Body of pancreas (tissue), 4 donors: ENCODE results near the gene ERC1. TPM values are rescaled to one million over a fixed set of nuclear protein-coding genes. Genes with fewer than 3 reads are reported as not detected.

Experiments used
- ATAC-seq: fragments of 150-250 bp; one replicate; pipeline ENCODE4 v1.9.1; 2016
- DNase-seq, 4 donors: peaks; one replicate each; pipeline ENCODE4 v3.0.0-alpha.2; 2019
- H3K27ac ChIP-seq, 4 donors: fragments of 200-600 bp; sonication (generic); 1 replicate in 3 of 4; 2 replicates in 1 of 4; pipeline versions ENCODE4 v1.5.1 to v1.6.1; 2016 to 2019; ENCODE audit warnings: mild to moderate bottlenecking in 1 of 4, mixed read lengths in 1 of 4, moderate library complexity in 1 of 4
- H3K27me3 ChIP-seq, 2 donors: fragments of 200-600 bp; sonication (generic); one replicate each; pipeline ENCODE4 v1.6.0; 2016; ENCODE audit warnings: mild to moderate bottlenecking in 1 of 2
- H3K36me3 ChIP-seq, 2 donors: fragments of 200-600 bp; sonication (generic); replicated peaks in 1 of 2; 2 replicates each; pipeline ENCODE4 v1.5.1; 2016; ENCODE audit warnings: low read depth in 2 of 2; ENCODE audit not compliant: insufficient read depth in 1 of 2
- H3K4me1 ChIP-seq: fragments of 200-600 bp; sonication (generic); one replicate; pipeline ENCODE4 v1.6.0; 2016
- H3K4me3 ChIP-seq, 2 donors: fragments of 200-600 bp; sonication (generic); 1 replicate in 1 of 2; 2 replicates in 1 of 2; pipeline ENCODE4 v1.5.1; 2016 to 2019
- H3K9me3 ChIP-seq, 3 donors: fragments of 200-600 bp; sonication (generic); 1 replicate in 2 of 3; 2 replicates in 1 of 3; pipeline ENCODE4 v1.5.1; 2016
- CTCF ChIP-seq, 7 experiments: fragments of 450-650 bp in 4 of 7; fragments of 200-600 bp in 3 of 7; sonication (generic) in 3 of 7; IDR thresholded peaks; one replicate each; pipeline ENCODE4 v1.5.1; 2016 to 2019; ENCODE audit warnings: antibody characterized with exemption in 7 of 7
- POLR2A ChIP-seq, 3 donors: fragments of 450-650 bp; IDR thresholded peaks; one replicate each; pipeline ENCODE4 v1.6.1; 2016; ENCODE audit warnings: antibody characterized with exemption in 3 of 3, mild to moderate bottlenecking in 2 of 3
- WGBS, 2 donors: methylation state at CpG; one replicate each; pipeline ENCODE4 v1.1.5; 2017; 5-methylcytosine and 5-hydroxymethylcytosine counted together
- intact Hi-C: fragments of 100-400 bp; cut with DNase I; formaldehyde crosslinking; loops from one replicate; pipeline ENCODE4 v1.15.1; 2023
- total RNA-seq, 2 donors: library from RNA; depleted of rRNA; stranded (reverse); fragments of >200 nt; gene quantifications; one replicate each; pipeline ENCODE4 v1.1.0, GENCODE V29; 2016

ERC1 gene
- total RNA-seq, 2 donors from 2014 or later = 20.8 to 29.0 TPM

GRCh38 chr12:1171657-1172408, 180.8 kb downstream of the ERC1 start:
- Histone ChIP-seq H3K36me3 (no peaks in the 10 kb centered on the region), H3K4me3 (no peak overlapping the region), H3K27me3 (no peaks in the 10 kb centered on the region), H3K4me1 (no peaks in the 10 kb centered on the region), H3K9me3 (no peaks in the 10 kb centered on the region), H3K27ac (no peak overlapping the region)
- intact Hi-C loops = no loop called here
- TF ChIP-seq POLR2A (IDR thresholded peaks at IDR 0.05) (no peak), CTCF (IDR thresholded peaks at IDR 0.05) (no peak)
- DNase-seq (no peak), ATAC-seq (no peak)
- 82 to 84% methylated on average over 6 of the region's 6 CpGs for WGBS, 2 donors

GRCh38 chr12:1173781-1174617, 183.0 kb downstream of the ERC1 start:
- 59 to 72% methylated on average over 8 of the region's 8 CpGs for WGBS, 2 donors
- Histone ChIP-seq H3K36me3 (no peaks in the 10 kb centered on the region), H3K4me3 (no peak overlapping the region), H3K9me3 (no peaks in the 10 kb centered on the region), H3K4me1 (no peaks in the 10 kb centered on the region), H3K27me3 (no peaks in the 10 kb centered on the region), H3K27ac (no peak overlapping the region)
- intact Hi-C loops = no loop called here
- ATAC-seq (no peak), DNase-seq (no peak)
- TF ChIP-seq CTCF (IDR thresholded peaks at IDR 0.05) (no peak), POLR2A (IDR thresholded peaks at IDR 0.05) (no peak)

- Histone ChIP-seq H3K27ac (no peak overlapping the region), H3K27me3 (no peaks in the 10 kb centered on the region), H3K9me3 (no peaks in the 10 kb centered on the region), H3K4me1 (no peaks in the 10 kb centered on the region), H3K36me3 (no peaks in the 10 kb centered on the region), H3K4me3 (no peak overlapping the region)
- ATAC-seq (no peak), DNase-seq (no peak)
- no peak for TF ChIP-seq POLR2A (IDR thresholded peaks at IDR 0.05)
- TF ChIP-seq CTCF (IDR thresholded peaks at IDR 0.05) = no peak
- intact Hi-C loops = no loop called here
- 57 to 69% methylated on average over 2 of the region's 2 CpGs for WGBS, 2 donors
Measured at GRCh38 chr12:1174659-1175058, 183.6 kb downstream of the ERC1 start.

DNA sequence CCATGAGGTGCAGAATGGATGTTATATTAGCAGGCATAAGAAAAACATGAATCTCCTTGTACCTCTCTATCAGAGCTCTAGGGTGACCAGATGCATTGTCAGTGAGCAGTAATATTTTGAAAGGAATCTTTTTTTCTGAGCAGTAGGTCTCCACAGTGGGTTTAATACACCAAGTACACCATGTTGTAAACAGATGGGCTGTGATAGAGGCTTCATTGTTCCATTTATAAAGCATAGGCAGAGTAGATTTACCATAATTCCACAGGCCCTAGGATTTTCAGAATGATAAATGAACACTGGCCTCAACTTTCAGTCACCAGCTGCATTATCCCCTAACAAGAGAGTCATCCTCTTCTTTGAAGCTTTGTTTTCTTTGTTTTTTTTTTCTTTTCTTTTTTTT, 185.2 kb downstream of the ERC1 start:
- TF ChIP-seq POLR2A (IDR thresholded peaks at IDR 0.05) = no peak
- TF ChIP-seq CTCF (IDR thresholded peaks at IDR 0.05) = no peak
- H3K4me1 ChIP-seq = no peaks in the 10 kb centered on the region
- intact Hi-C loops = no loop called here
- no peaks in the 10 kb centered on the region for H3K27me3 ChIP-seq
- no peaks in the 10 kb centered on the region for H3K9me3 ChIP-seq
- DNase-seq = no peak
- no peaks in the 10 kb centered on the region for H3K36me3 ChIP-seq
- H3K4me3 ChIP-seq = no peak overlapping the region
- H3K27ac ChIP-seq = no peak overlapping the region
- no peak for ATAC-seq
